Measurements from ENCODE around the gene UNC13D.
"Not testable (repeated sequence)": the region's sequence is repeated elsewhere in the genome, so short reads cannot be mapped to it uniquely, and the experiment has no call there.

The UNC13D gene

DNA sequence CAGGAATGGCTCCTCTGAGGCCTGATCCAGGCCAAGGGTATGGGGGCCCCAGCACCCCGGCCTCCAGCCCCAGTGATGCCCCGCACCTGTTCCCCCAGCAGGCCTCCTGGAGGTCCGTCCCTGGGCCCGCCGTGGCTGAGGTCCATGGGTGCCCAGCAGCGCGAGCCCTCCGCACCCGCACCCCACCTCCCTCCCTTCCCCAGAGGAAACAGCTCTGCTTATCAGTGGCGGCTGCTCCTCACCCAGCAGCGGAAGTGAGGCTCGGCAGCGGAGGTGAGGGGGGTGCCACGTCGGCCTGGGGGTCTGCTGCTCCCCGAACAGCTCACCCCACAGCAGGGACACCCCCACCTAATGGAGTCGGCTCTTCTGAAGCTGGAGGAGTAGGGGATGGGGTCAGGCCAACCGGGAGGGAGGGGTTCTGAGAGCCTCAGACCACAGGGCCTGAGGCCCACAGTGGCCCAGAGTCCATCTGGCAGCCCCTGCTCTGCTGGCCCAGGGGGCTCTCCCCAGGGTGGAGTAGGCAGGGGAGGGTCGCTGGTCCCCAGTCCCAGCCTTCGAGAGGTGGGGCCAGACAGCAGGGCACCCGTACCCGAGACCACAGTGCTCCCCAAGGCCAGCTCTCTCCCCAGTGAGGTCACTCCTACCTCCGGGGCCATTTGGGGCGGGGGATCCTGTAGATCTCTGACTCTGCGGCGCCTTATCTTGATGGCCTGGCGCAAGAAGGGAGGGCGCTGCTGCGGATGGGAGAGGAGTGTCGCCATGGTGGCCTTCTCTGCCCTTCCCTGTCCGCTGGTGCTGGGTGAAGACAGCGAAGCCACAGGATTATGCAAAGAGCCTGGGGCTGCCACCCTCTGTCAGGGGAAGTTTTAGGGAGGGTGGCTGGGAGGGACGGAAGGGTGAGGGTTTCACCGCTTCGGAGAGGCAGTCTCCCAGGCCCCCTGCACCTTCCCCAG lies at the start of gene UNC13D:
Gene UNC13D (minus strand): TSS at position 828 of the 953 bp plus-strand sequence. CDS start 67 bp downstream, at position 761.
- no peaks in the 10 kb centered on the region for H3K9me3 Mint-ChIP-seq
- peaks cover 1% of the 10 kb centered on the region for H3K36me3 Mint-ChIP-seq
- H3K4me3 Mint-ChIP-seq, result peak within 1 kb of the TSS; percentile 92
- H3K27me3 Mint-ChIP-seq, result no peaks in the 10 kb centered on the region
- peaks cover 26% of the 10 kb centered on the region for H3K4me1 Mint-ChIP-seq
- H3K27ac Mint-ChIP-seq, result peak within 1 kb of the TSS; percentile 93

- no peaks in the 10 kb centered on the region for H3K27me3 Mint-ChIP-seq
- H3K9me3 Mint-ChIP-seq, result no peaks in the 10 kb centered on the region
- peak overlapping the region; percentile 9 for H3K4me3 Mint-ChIP-seq
- H3K27ac Mint-ChIP-seq, result peak overlapping the region; percentile 69
- H3K36me3 Mint-ChIP-seq, result no peaks in the 10 kb centered on the region
- peaks cover 19% of the 10 kb centered on the region for H3K4me1 Mint-ChIP-seq
Measured at GRCh38 chr17:75893305-75894048, 49.3 kb upstream of the UNC13D start.

GRCh38 chr17:75892556-75893224 lies 48.5 kb upstream of the UNC13D start:
- H3K9me3 Mint-ChIP-seq, result no peaks in the 10 kb centered on the region
- no peaks in the 10 kb centered on the region for H3K27me3 Mint-ChIP-seq
- no peaks in the 10 kb centered on the region for H3K36me3 Mint-ChIP-seq
- H3K4me3 Mint-ChIP-seq, result no peak overlapping the region
- no peak overlapping the region for H3K27ac Mint-ChIP-seq
- H3K4me1 Mint-ChIP-seq, result peaks cover 19% of the 10 kb centered on the region

GRCh38 chr17:75891605-75892555 lies 47.7 kb upstream of the UNC13D start:
- peaks cover 19% of the 10 kb centered on the region for H3K4me1 Mint-ChIP-seq

GRCh38 chr17:75891022-75891604 lies 46.9 kb upstream of the UNC13D start:
- no peaks in the 10 kb centered on the region for H3K9me3 Mint-ChIP-seq
- H3K27me3 Mint-ChIP-seq, result no peaks in the 10 kb centered on the region
- no peak overlapping the region for H3K27ac Mint-ChIP-seq
- H3K4me3 Mint-ChIP-seq, result no peak overlapping the region
- H3K4me1 Mint-ChIP-seq, result peaks cover 19% of the 10 kb centered on the region
- no peaks in the 10 kb centered on the region for H3K36me3 Mint-ChIP-seq

More at GRCh38 chr17:75891605-75892555, 47.7 kb upstream of the UNC13D start:
- Mint-ChIP-seq H3K9me3 (no peaks in the 10 kb centered on the region), H3K27ac (no peak overlapping the region), H3K4me3 (no peak overlapping the region), H3K27me3 (no peaks in the 10 kb centered on the region), H3K36me3 (no peaks in the 10 kb centered on the region)

GRCh38 chr17:75889454-75889853 lies 45.2 kb upstream of the UNC13D start:
- Mint-ChIP-seq H3K36me3 (no peaks in the 10 kb centered on the region), H3K4me3 (no peak overlapping the region), H3K4me1 (peaks cover 8% of the 10 kb centered on the region), H3K27ac (no peak overlapping the region), H3K9me3 (no peaks in the 10 kb centered on the region), H3K27me3 (no peaks in the 10 kb centered on the region)

- Mint-ChIP-seq H3K4me1 (no peaks in the 10 kb centered on the region), H3K27me3 (no peaks in the 10 kb centered on the region), H3K36me3 (no peaks in the 10 kb centered on the region), H3K4me3 (no peak overlapping the region), H3K9me3 (no peaks in the 10 kb centered on the region), H3K27ac (peak overlapping the region; percentile 62)
Measured at GRCh38 chr17:75888484-75888883, 44.3 kb upstream of the UNC13D start.

GRCh38 chr17:75885860-75886259 lies 41.7 kb upstream of the UNC13D start:
- H3K27ac Mint-ChIP-seq, H3K27me3 Mint-ChIP-seq, H3K36me3 Mint-ChIP-seq, H3K4me3 Mint-ChIP-seq, H3K9me3 Mint-ChIP-seq, H3K4me1 Mint-ChIP-seq: not testable (repeated sequence)

DNA sequence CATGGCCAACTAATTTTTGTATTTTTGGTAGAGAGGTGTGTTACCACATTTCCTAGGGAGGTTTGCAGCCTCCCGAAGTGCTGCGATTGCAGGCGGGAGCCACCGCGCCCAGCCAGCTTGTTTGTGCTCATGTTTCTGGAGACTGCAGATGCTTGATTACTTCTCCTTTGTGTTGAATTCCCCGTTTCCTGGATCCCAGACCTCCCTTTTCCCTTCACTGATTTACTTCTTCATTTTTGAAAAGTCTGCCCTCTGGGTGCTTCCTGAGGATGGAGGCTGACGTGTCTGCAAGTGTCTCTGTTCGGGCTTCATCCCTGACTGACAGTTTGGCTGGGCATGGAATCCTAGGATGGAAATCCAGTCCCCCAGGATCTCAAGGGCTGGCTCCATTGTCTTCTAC lies 41.2 kb upstream of the UNC13D start:
- Mint-ChIP-seq H3K4me1 (peaks cover 7% of the 10 kb centered on the region), H3K27ac (no peak overlapping the region), H3K36me3 (no peaks in the 10 kb centered on the region), H3K27me3 (no peaks in the 10 kb centered on the region), H3K4me3 (no peak overlapping the region), H3K9me3 (no peaks in the 10 kb centered on the region)

DNA sequence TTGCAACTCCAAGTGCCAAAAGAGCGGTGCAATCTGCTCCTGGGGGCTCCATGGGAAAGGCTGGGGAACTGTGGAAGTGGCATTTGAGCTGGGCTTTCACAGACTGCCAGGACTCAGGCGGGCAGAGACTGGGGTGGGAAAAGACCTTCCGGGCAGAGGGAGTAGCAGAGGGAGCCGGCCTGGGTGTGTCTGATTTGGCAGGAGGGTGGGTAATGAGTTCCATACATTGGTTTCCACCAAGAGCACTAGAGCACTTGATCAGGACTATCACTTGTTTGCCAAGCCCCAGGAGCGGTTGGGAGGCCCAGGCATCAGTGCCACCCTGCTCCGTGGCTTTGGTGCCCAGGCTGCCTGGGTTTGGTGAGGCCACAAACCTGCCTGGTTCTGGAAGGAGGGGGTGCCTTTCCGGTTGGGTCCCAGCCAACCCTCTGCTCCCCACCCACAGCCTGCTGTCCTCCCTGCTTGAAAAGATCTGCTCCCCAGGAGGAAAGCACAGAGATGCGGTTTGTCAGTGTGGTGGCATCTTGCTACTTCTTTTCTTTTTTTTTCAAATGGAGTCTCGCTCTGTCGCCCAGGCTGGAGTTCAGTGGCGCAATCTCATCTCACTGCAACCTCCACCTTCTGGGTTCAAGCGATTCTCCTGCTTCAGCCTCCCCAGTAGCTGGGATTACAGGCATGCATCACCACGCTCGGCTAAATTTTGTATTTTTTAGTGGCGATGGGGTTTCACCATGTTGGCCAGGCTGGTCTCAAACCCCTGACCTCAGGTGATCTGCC lies 37.7 kb upstream of the UNC13D start:
- Mint-ChIP-seq H3K4me3 (no peak overlapping the region), H3K9me3 (no peaks in the 10 kb centered on the region), H3K27me3 (no peaks in the 10 kb centered on the region), H3K4me1 (peaks cover 15% of the 10 kb centered on the region), H3K36me3 (no peaks in the 10 kb centered on the region), H3K27ac (no peak overlapping the region)

- Mint-ChIP-seq H3K36me3 (no peaks in the 10 kb centered on the region), H3K27me3 (no peaks in the 10 kb centered on the region), H3K4me3 (peak overlapping the region; percentile 19), H3K9me3 (no peaks in the 10 kb centered on the region), H3K27ac (no peak overlapping the region), H3K4me1 (peaks cover 31% of the 10 kb centered on the region)
Measured at GRCh38 chr17:75880266-75880665, 36.1 kb upstream of the UNC13D start.

DNA sequence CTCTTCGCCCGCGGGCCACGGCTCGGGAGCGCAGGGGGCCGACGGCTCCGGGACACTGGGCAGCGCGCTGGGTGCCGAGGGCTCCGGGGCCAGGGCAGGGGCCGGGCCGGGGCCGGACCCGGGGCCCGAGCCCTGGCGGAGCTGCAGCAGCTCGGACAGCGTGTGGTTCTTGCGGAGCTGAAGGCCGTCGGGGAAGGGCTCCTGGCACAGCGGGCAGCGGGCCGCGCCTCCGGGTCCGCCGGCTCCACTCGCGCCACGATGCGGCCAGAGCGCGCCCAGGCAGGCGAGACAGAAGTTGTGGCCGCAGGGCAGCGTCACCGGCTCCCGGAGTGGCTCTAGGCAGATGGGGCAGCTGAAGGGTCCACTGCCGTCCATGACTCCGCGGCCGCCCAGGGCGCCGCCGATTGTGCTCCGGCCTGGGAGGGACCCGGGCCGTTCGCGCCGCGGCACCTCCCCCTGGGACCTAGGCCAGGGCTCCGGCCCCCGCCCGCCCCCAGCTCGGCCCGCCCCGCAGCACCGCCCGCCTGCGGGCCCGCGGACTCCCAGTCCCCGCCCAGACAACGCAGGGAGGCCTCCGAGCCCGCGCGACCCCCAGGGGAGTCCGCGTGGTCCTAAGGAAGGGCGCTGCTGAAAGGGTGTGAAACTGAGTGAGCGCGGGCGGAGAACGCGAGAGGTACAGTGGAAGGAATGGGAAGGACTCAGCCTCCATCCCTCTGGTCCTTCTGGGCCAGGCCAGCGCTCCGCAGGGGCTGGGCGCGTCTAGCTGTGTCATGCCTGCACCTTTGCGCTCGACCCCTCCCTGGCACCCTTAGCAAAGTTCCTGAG lies 34.2 kb upstream of the UNC13D start, which contains the start of gene TRIM47:
Gene TRIM47 (minus strand): TSS at position 408 of the 825 bp plus-strand sequence. CDS start 33 bp downstream, at position 375.
- H3K4me1 Mint-ChIP-seq, result peaks cover 38% of the 10 kb centered on the region

DNA sequence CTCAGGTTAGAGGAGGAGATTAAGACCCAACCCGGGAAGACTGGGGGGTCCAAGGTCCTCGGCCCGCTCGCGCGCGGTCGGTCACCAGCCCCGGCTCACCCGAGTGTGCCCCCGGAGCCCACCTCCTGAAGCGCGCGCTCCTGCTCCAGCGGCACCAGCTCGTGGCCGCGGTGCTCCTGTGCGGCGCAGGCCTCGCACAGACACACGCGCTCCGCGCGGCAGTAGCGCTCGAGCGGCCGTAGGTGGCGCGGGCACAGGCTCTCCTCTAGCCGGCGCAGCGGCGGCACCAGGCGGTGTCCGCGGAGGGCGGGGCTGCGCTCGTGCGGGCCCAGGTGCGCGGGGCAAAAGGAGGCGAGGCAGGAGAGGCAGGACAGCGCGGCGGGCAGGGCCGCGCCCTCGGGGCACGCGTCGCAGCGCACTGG lies 33.6 kb upstream of the UNC13D start:
- Mint-ChIP-seq H3K36me3 (no peaks in the 10 kb centered on the region), H3K27me3 (no peaks in the 10 kb centered on the region), H3K4me1 (peaks cover 41% of the 10 kb centered on the region), H3K27ac (peak overlapping the region; percentile 92), H3K4me3 (peak overlapping the region; percentile 88), H3K9me3 (no peaks in the 10 kb centered on the region)

More for the DNA sequence above, 34.2 kb upstream of the UNC13D start, which contains the start of gene TRIM47:
- Mint-ChIP-seq H3K27ac (peak within 1 kb of the TSS; percentile 92), H3K27me3 (no peaks in the 10 kb centered on the region), H3K36me3 (no peaks in the 10 kb centered on the region), H3K4me3 (peak within 1 kb of the TSS; percentile 88), H3K9me3 (no peaks in the 10 kb centered on the region)
